Neural cell (in vitro differentiated cells): ENCODE measurements around the gene PPIF.

Source experiments
- EP300 ChIP-seq: fragments of 450-650 bp; conservative IDR thresholded peaks from 2 replicates; pipeline ENCODE4 v1.6.1; 2014; ENCODE audit warnings: antibody characterized with exemption, mild to moderate bottlenecking, moderate library complexity; ENCODE audit not compliant: poor library complexity, severe bottlenecking
- MXI1 ChIP-seq: fragments of 450-650 bp; conservative IDR thresholded peaks from 2 replicates; pipeline ENCODE4 v1.6.1; 2014; ENCODE audit warnings: antibody characterized with exemption, mild to moderate bottlenecking; ENCODE audit not compliant: poor library complexity, severe bottlenecking
- RAD21 ChIP-seq: fragments of 450-650 bp; conservative IDR thresholded peaks from 2 replicates; pipeline ENCODE4 v1.6.1; 2014; ENCODE audit warnings: antibody characterized with exemption, mild to moderate bottlenecking, moderate library complexity
- TF ChIP-seq, protein P1 (sequence below): fragments of 450-650 bp; IDR thresholded peaks from 2 replicates; pipeline ENCODE4 v1.5.1; 2014; ENCODE audit warnings: antibody characterized with exemption, mild to moderate bottlenecking, moderate library complexity; ENCODE audit not compliant: poor library complexity, severe bottlenecking
- TF ChIP-seq, protein P2 (sequence below): IDR thresholded peaks from 2 replicates; pipeline ENCODE4 v1.6.1; 2012; ENCODE audit warnings: borderline replicate concordance

DNA sequence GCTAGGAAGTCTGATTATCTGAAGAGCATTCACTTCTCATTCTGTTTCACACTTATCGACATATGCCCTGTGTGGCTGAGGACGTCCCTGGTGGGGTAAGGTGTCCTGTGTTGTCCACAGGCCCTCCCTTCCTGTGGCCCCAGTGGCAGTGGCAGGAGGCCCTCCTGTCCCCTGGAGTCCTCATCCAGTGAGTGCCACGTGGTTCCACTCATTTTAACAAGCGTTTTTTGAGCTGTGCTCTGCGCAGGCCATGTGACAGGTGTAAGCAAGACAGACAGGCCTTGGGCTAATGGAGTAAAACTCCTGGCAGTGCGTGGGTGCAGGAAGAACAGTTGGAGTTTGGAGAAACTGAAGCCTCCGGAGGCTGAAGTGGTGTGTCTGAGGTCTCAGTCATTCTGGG, 39.3 kb upstream of the PPIF start:
- TF ChIP-seq, protein P1, sequence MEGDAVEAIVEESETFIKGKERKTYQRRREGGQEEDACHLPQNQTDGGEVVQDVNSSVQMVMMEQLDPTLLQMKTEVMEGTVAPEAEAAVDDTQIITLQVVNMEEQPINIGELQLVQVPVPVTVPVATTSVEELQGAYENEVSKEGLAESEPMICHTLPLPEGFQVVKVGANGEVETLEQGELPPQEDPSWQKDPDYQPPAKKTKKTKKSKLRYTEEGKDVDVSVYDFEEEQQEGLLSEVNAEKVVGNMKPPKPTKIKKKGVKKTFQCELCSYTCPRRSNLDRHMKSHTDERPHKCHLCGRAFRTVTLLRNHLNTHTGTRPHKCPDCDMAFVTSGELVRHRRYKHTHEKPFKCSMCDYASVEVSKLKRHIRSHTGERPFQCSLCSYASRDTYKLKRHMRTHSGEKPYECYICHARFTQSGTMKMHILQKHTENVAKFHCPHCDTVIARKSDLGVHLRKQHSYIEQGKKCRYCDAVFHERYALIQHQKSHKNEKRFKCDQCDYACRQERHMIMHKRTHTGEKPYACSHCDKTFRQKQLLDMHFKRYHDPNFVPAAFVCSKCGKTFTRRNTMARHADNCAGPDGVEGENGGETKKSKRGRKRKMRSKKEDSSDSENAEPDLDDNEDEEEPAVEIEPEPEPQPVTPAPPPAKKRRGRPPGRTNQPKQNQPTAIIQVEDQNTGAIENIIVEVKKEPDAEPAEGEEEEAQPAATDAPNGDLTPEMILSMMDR = no peak
- TF ChIP-seq MXI1 (no peak), RAD21 (no peak), EP300 (no peak)
- TF ChIP-seq, protein P2, sequence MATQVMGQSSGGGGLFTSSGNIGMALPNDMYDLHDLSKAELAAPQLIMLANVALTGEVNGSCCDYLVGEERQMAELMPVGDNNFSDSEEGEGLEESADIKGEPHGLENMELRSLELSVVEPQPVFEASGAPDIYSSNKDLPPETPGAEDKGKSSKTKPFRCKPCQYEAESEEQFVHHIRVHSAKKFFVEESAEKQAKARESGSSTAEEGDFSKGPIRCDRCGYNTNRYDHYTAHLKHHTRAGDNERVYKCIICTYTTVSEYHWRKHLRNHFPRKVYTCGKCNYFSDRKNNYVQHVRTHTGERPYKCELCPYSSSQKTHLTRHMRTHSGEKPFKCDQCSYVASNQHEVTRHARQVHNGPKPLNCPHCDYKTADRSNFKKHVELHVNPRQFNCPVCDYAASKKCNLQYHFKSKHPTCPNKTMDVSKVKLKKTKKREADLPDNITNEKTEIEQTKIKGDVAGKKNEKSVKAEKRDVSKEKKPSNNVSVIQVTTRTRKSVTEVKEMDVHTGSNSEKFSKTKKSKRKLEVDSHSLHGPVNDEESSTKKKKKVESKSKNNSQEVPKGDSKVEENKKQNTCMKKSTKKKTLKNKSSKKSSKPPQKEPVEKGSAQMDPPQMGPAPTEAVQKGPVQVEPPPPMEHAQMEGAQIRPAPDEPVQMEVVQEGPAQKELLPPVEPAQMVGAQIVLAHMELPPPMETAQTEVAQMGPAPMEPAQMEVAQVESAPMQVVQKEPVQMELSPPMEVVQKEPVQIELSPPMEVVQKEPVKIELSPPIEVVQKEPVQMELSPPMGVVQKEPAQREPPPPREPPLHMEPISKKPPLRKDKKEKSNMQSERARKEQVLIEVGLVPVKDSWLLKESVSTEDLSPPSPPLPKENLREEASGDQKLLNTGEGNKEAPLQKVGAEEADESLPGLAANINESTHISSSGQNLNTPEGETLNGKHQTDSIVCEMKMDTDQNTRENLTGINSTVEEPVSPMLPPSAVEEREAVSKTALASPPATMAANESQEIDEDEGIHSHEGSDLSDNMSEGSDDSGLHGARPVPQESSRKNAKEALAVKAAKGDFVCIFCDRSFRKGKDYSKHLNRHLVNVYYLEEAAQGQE = no peak
